GM18498 (cell line): ENCODE results near the gene PANX3.

ENCODE experiments used
- ATAC-seq: cut with Tn5 transposase; IDR thresholded peaks from one replicate; pipeline ENCODE4 v1.9.1; 2021; ENCODE audit warnings: mild to moderate bottlenecking, moderate library complexity; ENCODE audit not compliant: unreplicated experiment

Gene PANX3

GRCh38 chr11:124612567-124613246 is 1.5 kb downstream of the PANX3 start:
- no peak for ATAC-seq

DNA sequence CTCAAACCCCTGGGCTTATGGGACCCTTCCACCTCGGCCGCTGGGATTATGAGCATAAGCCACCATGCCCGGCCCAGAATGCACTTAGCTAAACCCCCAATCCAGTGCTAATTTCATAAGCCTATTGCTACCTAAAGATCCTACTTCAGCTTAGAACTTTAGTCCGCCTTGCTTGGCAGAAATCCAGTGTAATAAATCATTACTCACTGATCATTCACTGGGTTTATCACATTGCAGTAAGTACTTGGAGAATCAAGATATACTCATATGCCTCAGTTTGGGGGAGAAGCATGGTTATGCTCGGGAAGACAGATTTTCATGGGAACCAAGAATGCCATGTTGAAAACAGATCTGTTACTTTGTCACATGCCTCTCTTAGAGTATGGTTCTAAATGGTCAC is 7.6 kb downstream of the PANX3 start:
- ATAC-seq = no peak

DNA sequence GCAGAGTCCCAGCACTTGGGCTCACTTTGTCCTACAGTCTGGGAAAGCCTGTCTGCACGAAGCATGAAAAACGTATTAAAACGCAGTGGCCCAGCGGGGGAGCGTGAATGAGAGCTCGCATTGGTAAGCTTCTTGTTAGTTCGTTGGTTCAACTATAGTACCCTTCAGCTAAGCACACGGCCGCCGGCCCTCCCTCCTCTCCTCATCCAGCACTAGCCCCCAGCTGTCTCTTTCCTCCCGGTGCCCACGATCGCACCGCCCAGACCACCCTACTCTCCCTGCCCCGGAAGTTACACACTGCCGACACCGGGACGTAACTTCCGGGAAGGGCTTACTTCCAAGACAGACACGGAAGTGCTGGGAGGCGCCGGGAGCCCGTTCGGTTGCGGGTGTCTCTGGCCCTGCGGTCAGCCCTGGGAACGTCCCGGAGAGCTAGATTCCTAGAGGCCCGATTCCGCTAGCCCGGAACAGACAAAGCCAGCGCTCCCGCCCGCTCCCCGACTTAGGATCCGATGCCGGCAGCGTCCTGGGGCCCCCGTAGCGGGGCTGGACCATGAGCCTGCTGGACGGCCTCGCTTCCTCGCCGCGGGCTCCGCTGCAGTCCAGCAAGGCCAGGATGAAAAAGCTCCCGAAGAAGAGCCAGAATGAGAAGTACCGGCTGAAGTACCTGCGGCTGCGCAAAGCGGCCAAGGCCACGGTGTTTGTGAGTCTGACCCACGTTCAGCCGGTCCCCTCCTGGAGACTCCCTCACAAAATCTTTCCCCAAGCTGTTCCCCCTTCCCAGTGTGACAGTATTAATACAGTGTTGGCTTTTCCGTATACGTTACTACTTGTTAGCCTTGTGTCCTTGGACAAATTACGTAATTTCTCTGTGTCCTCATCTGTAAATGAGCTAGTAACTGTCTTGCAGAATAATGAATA is 11.6 kb downstream of the PANX3 start, which contains the start of gene TBRG1:
TSS of gene TBRG1 (plus strand) at position 334 of the 921 bp plus-strand sequence. CDS start at position 554, 220 bp downstream.
- ATAC-seq = peak; percentile 99

GRCh38 chr11:124623861-124624525 is 12.8 kb downstream of the PANX3 start:
- no peak for ATAC-seq

DNA sequence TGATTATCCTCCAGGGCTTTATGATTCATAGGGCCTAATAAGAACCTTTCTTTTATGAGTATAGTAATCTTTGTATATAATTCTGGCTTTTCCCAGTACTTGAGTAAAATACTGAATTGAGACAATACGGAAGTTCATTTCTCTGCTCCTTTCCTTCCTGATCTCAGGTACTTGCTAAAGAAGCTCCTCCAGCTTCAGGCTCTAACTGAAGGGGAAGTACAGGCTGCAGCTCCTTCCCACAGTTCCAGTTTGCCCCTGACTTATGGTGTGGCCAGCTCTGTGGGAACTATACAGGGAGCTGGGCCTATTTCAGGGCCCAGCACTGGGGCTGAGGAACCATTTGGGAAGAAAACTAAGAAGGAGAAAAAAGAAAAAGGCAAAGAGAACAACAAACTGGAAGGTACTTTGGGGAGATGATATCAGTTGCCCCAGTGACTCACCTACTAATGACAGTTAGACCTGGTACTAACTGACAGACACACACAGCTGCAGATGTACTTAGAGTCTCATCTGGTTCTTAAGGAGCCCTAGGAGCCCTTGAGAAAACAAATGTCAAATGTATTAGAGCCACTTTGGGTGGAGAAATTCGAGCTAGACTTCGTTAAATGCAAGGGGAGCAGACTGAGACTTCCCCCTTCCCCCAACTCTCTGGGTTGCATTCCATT is 14.4 kb downstream of the PANX3 start:
- ATAC-seq = no peak

DNA sequence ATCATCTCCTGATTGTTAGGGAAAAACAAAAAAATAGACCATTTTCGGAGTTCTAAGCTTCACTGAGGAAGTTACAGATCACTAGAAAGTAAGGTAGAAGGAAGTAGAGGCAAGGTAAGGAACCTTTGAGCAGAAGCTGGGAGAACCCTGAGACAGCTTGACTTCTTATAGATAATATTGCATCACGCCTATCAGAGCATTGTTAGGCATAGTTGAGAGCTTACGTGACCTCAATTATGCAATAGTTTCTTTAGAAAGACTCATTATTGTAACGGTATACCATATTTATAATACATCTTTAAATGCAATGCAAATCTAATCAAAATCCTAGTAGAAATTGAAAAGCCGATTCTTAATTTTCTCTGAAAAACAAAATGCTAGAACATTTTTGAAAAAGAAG is 16.3 kb downstream of the PANX3 start:
- ATAC-seq = no peak

- ATAC-seq = no peak
These were observed 18.7 kb downstream of the PANX3 start for GRCh38 chr11:124629961-124630360.

DNA sequence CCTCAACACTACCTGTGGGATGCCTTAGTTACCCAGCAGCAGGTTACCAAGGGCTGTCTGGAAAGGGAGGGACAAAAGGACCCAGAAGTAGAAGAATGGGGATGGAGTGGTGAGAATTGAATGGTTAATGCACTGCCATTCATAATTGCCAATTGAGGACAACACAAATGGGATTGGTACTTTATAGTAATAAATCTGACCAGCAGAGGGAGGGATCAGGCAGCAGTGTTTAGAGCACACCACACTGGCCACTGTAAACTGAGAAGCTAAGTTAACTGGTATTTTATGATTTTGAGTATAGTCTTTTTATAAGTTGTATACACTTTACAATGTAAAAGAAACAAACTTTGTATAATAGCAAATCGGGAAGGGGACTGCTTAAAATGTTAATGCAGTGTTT is 22.1 kb downstream of the PANX3 start:
- peak; percentile 48 for ATAC-seq

- ATAC-seq = no peak
These were observed 24.7 kb downstream of the PANX3 start for GRCh38 chr11:124635932-124636331.

DNA sequence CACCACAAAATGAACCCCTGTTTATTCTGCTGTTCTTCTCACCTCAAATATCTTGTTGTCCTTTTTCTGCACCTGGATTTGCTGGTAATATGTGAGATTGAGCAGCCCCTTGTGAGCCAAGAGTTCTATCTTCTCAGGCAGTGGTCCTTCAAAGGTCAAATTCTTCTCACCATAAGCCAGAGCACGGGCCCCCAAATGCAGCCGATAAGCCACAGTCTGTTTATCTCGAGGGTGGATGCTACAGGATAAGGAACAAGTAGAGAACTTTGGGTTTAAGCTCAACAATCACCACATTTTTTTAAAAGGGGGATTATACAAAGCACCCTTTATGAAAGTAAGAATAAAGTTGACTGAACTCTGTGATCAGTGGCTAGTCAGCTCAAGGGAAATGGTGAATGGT is 27.3 kb downstream of the PANX3 start:
- ATAC-seq = no peak

DNA sequence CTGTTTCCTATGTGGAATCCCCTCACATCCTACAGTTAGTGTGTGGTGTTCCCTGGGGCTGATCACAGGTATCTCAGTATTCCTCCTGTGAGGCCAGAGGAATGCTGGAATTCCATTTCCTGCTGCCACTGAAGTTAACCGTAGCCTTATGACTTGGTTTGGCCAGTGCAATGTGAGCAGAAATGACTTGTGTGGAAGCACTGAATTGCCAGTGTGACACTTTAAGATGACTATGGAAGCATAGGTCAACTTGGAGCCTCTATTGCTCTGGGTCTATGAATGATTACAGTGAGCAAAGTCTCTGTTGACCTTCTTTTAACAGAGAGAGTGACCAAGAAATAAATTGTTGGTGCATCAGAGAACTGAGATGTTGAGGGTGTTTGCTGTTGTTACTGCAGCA is 28.0 kb downstream of the PANX3 start:
- no peak for ATAC-seq

GRCh38 chr11:124640666-124641065 is 29.4 kb downstream of the PANX3 start:
- ATAC-seq = no peak

DNA sequence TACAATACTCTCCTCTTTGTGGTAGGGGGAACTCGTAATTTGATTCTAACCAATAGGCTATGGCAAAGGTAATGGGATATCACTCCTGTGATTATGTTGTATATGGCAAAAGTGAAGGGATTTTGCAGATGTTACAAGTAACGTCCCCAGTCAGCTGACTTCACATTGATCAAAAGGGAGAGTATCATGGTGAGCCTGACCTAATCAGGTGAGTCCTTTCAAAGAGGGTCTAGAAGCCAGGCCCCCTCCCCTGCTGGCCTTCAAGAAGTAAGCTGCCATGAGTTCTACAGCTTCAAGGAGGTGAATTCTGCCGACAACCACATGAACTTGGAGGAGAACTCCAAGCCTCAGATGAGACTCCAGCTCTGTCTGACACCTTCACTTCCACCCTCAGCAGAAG is 31.4 kb downstream of the PANX3 start:
- no peak for ATAC-seq

GRCh38 chr11:124643042-124643604 is 31.9 kb downstream of the PANX3 start:
- ATAC-seq = no peak

DNA sequence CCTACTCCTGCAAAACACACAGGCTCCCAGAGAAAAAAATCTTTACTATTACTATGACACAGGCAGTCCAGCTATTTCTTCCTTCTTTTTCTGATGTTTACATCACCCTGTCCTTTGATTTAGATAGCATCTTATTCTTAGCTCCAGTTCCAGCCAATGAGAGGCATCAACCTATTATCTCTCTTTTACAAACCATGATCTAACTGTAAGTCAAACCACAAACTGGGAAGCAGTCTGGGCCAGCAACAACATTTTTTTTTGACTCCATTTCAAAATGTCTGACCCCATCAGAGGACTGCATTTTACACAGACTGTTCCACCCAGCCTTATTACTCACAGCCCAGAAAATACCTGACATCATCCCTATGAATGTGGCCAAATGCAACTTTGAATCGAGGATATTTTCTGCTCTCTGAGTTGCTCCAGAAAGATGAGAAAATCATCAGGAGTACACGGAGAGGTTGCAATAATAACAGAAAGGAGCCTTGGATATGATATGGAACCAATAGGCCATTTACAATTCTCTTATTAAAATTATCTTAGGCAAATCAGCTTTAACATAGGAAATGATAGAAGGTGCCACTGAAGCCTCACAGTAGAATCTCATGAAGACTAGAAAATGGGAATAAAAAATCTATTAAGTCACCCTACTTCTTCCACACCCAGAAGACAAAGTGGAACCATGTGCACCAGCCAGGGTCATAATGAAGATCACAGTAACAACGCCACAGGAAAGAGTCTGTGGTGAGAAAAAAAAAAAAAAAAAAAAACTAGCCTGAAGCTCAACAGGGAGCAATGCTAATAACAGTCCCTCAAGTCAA is 32.6 kb downstream of the PANX3 start:
- ATAC-seq = no peak

- ATAC-seq = peak; percentile 70
These were observed 33.4 kb downstream of the PANX3 start for GRCh38 chr11:124644426-124645280.

DNA sequence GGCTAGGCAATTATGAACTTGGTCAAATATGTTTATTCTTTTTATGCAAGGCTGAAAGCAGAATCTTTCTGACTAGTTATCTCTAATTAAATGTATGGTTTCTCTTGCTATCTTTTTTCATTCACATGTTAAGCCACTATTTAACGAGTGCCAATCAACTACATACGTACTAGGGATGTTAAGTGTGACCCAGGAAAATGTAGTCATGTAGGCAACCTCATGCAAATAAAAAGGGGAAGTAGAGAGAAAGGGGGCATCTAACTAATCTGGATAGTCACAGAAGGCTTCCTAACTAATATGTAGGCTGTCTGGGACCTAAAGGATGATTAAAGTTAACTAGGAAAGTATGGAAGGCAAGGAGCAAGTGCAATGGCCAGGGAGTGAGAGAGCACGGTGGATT is 34.9 kb downstream of the PANX3 start:
- peak; percentile 69 for ATAC-seq

DNA sequence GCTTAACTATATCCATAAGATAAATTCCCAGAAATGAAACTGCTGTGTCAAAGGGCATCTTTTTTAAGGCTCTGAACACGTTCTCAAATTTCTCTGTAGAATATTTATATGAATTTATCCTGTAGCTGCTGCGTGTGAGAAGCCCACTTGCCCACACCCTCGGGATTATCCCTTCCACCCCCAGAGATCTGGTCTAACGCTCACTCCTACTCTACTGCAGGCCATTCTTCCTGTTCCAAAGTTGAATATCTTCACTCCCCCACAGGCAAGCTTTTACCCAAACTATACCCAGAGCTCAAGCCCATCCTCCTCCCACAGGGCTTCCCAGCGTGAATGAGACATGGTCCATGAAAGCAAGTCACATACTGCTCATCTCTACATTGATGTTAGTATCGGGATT is 37.4 kb downstream of the PANX3 start:
- no peak for ATAC-seq
